GM23338 (cell line): ENCODE results near the gene CHCHD6.

Source experiments
- CREB1 ChIP-seq: fragments of 250-450 bp; sonication (Bioruptor Pico); IDR thresholded peaks from 2 replicates; pipeline ENCODE4 v1.5.0; 2020; ENCODE audit warnings: low read depth, mild to moderate bottlenecking, moderate library complexity
- EZH2 ChIP-seq: fragments of 200-600 bp; sonication (generic); IDR thresholded peaks from one replicate; pipeline ENCODE4 v1.8.0; 2017; ENCODE audit warnings: antibody characterized with exemption, mild to moderate bottlenecking, low read depth; ENCODE audit not compliant: unreplicated experiment
- EZH2phosphoT487 ChIP-seq: fragments of 200-600 bp; sonication (generic); IDR thresholded peaks from one replicate; pipeline ENCODE4 v1.8.1; 2018; ENCODE audit warnings: antibody characterized with exemption; ENCODE audit not compliant: unreplicated experiment
- JUNB ChIP-seq: IDR thresholded peaks from one replicate; pipeline ENCODE4 v1.6.1; 2016; ENCODE audit warnings: antibody characterized with exemption; ENCODE audit not compliant: unreplicated experiment
- NANOG ChIP-seq: IDR thresholded peaks from 2 replicates; pipeline ENCODE4 v1.6.1; 2016; ENCODE audit warnings: antibody characterized with exemption, borderline replicate concordance
- POLR2AphosphoS5 ChIP-seq: IDR thresholded peaks from 2 replicates; pipeline ENCODE4 v1.6.1; 2016; ENCODE audit warnings: antibody characterized with exemption, low read depth
- REST ChIP-seq: IDR thresholded peaks from one replicate; pipeline ENCODE4 v1.6.1; 2018; ENCODE audit warnings: antibody characterized with exemption; ENCODE audit not compliant: unreplicated experiment
- STAT1 ChIP-seq: IDR thresholded peaks from one replicate; pipeline ENCODE4 v1.6.1; 2016; ENCODE audit warnings: antibody characterized with exemption; ENCODE audit not compliant: unreplicated experiment
- ZNF114 ChIP-seq: fragments of 250-450 bp; sonication (Bioruptor Pico); IDR thresholded peaks from 2 replicates; pipeline ENCODE4 v1.5.0; 2020; ENCODE audit warnings: mild to moderate bottlenecking, moderate library complexity
- ZNF331 ChIP-seq: fragments of 250-450 bp; sonication (Bioruptor Pico); IDR thresholded peaks from 2 replicates; pipeline ENCODE4 v1.5.0; 2020; ENCODE audit warnings: low read depth, mild to moderate bottlenecking, moderate library complexity
- TF ChIP-seq, protein P1 (sequence below), 2 experiments: fragments of 200-600 bp in 1 of 2; sonication (generic) in 1 of 2; conservative IDR thresholded peaks; 2 replicates each; pipeline versions ENCODE4 v1.5.1 to v1.6.1; 2016 to 2017; ENCODE audit warnings: antibody characterized with exemption in 2 of 2, low read depth in 2 of 2, mild to moderate bottlenecking in 2 of 2, moderate library complexity in 1 of 2
- TF ChIP-seq, protein P2 (sequence below): IDR thresholded peaks from 2 replicates; pipeline ENCODE4 v1.6.1; 2016; ENCODE audit warnings: antibody characterized with exemption

DNA sequence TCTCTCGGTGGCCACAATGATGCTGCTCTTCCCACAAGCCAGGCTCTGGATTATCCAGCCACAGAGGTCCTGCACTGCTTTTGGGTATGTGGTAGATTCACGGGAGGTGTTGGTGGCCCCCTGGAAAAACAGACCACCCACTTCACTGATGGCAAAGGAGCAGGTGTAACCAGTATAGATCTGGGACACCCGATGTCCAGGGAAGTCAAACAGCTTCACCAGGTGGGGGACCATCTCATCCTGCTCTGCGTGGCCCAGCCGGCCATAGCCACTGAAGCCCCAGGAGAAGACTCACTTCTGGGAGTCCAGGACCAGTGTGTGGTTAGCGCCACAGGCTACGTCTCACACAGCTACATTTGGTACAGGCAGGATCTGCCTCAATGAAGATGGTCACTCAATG is 62.6 kb downstream of the CHCHD6 start:
- TF ChIP-seq, protein P1, sequence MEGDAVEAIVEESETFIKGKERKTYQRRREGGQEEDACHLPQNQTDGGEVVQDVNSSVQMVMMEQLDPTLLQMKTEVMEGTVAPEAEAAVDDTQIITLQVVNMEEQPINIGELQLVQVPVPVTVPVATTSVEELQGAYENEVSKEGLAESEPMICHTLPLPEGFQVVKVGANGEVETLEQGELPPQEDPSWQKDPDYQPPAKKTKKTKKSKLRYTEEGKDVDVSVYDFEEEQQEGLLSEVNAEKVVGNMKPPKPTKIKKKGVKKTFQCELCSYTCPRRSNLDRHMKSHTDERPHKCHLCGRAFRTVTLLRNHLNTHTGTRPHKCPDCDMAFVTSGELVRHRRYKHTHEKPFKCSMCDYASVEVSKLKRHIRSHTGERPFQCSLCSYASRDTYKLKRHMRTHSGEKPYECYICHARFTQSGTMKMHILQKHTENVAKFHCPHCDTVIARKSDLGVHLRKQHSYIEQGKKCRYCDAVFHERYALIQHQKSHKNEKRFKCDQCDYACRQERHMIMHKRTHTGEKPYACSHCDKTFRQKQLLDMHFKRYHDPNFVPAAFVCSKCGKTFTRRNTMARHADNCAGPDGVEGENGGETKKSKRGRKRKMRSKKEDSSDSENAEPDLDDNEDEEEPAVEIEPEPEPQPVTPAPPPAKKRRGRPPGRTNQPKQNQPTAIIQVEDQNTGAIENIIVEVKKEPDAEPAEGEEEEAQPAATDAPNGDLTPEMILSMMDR (conservative IDR thresholded peaks at IDR 0.05; ENCODE audit: low read depth in 2 of 2) = no peak
- TF ChIP-seq EZH2 (no peak), POLR2AphosphoS5 (no peak), REST (no peak), EZH2phosphoT487 (no peak), ZNF331 (CRISPR knock-in tag) (no peak), CREB1 (no peak), ZNF114 (CRISPR knock-in tag) (no peak), STAT1 (no peak), JUNB (no peak), NANOG (no peak)
- TF ChIP-seq, protein P2, sequence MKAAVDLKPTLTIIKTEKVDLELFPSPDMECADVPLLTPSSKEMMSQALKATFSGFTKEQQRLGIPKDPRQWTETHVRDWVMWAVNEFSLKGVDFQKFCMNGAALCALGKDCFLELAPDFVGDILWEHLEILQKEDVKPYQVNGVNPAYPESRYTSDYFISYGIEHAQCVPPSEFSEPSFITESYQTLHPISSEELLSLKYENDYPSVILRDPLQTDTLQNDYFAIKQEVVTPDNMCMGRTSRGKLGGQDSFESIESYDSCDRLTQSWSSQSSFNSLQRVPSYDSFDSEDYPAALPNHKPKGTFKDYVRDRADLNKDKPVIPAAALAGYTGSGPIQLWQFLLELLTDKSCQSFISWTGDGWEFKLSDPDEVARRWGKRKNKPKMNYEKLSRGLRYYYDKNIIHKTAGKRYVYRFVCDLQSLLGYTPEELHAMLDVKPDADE = no peak
